SK-MEL-5 (cell line): ENCODE measurements around the gene MPG. TPM values are rescaled to one million over a fixed set of nuclear protein-coding genes. Genes with fewer than 3 reads are reported as not detected.
"Not testable (repeated sequence)": the region's sequence is repeated elsewhere in the genome, so short reads cannot be mapped to it uniquely, and the experiment has no call there.

Experiments used
- DNase-seq: peaks from one replicate; pipeline ENCODE4 v3.0.0-alpha.2; 2016; ENCODE audit warnings: low read depth, low spot score
- in situ Hi-C: cut with HindIII; loops from 2 replicates; pipeline ENCODE4 v1.10.0; 2016; ENCODE audit warnings: low sequenced_read_pairs, high pct_unique_total_duplicates, low pct_unique_long_range_greater_than_20kb
- small RNA-seq, 2 experiments: library from RNA; depleted of rRNA; stranded (forward); fragments of <200 nt; gene quantifications; one replicate each; pipeline ENCODE3, GENCODE V24; 2014
- total RNA-seq: library from RNA; depleted of rRNA; stranded (reverse); fragments of >200 nt; shearing (Covaris generic); gene quantifications from 2 replicates; pipeline ENCODE4 v1.2.3, GENCODE V29; 2014; rRNA removed

The MPG gene
- total RNA-seq, 1 experiment from 2014 or later: 70.9 TPM

GRCh38 chr16:119835-120491 lies 41.9 kb downstream of the MPG start:
- no peak for DNase-seq
- in situ Hi-C loops: no loop called here

GRCh38 chr16:120756-121155 lies 42.7 kb downstream of the MPG start:
- in situ Hi-C loops: no loop called here
- DNase-seq: no peak

DNA sequence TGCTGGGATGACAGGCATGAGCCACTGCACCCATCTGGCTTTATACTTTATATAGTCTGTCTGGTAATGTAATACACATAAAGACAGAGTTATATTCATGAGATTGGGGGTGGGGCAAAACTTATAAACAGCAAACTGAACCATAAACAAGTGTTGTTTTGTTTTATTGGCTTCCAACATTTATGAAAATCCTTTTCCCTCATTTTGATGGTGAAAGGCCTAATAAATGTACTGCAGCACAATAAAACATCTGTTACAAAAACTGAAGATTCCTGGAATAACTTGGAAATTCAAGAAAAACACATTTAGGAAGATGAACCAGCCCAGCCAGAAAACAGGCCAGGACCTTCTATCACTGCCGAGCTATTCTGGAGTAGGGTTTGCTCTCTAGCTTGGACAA lies 44.3 kb downstream of the MPG start:
- in situ Hi-C loops: no loop called here
- DNase-seq: no peak

- DNase-seq, in situ Hi-C loops: not testable (repeated sequence)
These were observed 45.7 kb downstream of the MPG start for GRCh38 chr16:123558-124350.

DNA sequence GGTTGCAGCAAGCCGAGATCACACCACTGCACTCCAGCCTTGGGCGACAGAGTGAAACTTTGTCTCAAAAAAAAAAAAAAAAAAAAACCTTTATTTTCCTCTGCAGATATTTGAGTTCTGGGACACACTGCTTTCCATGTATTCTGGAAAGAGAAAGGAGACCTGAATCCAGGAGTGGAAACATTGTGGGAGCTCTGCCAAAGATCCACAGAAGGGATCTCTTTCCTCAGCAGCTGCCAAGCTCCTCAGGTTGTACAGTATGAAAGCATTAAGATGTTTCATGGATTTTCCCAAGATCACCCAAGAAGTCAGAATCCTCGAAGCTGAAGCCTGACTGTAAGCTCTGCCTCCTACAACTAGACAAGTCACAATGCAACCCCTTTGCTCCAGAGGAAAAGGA lies 47.0 kb downstream of the MPG start:
- DNase-seq: no peak
- in situ Hi-C loops: no loop called here

DNA sequence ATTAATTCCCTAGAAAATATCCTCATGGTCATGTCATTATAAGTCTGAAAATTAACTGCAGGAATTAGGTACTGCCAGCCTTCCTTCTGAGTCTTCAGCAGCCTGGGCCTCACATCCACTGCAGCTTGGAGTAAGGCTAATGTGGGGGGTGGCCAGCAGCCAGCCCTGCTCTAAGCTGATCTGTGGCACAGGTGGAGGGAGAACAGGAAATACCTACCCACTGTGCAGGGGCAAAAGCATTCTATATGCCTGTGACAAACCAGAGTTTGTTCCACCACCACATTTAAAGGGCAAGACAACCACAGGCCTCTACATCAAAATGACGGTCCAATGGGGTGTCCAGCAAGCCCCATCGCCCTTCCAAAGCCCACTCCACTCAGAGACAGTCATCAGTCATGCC lies 51.0 kb downstream of the MPG start:
- in situ Hi-C loops: no loop called here
- DNase-seq: no peak

DNA sequence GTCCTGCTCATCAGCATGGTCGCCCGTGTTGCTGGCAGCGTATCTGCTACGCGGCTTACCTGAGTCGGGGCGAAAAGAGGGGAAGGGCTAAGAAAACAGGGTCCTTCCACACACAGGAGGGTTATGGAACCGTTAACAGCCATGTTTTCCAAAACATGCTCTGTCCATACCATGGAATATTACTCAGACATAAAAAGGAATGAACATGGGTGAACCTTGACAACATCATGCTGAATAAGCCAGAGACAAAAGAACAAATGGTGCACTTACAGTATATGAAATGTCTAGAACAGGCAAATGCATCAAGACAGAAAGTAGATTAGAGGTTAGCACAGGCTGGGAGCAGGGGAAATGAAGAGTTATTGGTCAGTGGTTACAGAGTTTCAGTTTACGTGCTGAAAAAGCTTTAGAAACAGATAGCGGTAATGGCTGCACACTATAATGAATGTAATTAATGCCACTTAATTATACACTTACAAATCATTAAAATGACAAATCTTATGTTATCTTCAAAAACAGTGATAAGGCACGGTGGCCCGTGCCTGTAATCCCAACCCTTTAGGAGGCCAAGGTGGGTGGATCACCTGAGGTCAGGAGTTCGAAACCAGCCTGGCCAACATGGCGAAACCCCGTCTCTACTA lies 52.6 kb downstream of the MPG start:
- in situ Hi-C loops: no loop called here

GRCh38 chr16:132120-132519 lies 54.1 kb downstream of the MPG start:
- DNase-seq: no peak
- in situ Hi-C loops: no loop called here

More for the DNA sequence above, 52.6 kb downstream of the MPG start:
- DNase-seq: no peak

DNA sequence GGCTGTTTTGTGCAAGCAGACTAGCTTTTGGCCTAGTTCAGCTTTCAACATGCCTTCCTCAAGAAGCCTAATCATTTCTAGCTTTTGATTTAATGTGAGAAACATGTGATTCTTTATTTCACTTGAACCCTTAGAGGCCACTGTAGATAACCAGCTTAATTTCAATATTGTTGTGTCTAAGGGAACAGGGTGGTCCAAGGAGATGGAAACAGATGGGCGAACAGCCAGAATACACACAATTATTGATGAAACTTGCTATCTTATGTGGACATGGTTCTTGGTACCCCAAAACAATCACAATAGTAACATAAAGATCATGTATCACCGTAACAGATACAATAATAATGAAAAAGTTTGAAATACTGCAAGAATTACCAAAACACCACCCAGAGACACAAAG lies 55.7 kb downstream of the MPG start:
- in situ Hi-C loops: no loop called here
- DNase-seq: no peak

Small RNA genes within 50 kb of the gene (small RNA-seq; reads per million reads assigned to genes)
- gene Z69720.2: 0 reads per million in 2 experiments

Other genes starting within 250 kb of the MPG start
- 5.3 and 7.0 TPM in 2 replicates for gene POLR3K, start 24.6 kb upstream of the MPG start, total RNA-seq
- 26.0 and 28.2 TPM in 2 replicates for gene SNRNP25, start 24.4 kb upstream of the MPG start, total RNA-seq
- 5.9 and 7.9 TPM in 2 replicates for gene RHBDF1, start 5.6 kb upstream of the MPG start, total RNA-seq
- 4.1 and 5.6 TPM in 2 replicates for gene NPRL3, start 60.4 kb downstream of the MPG start, total RNA-seq
- not detected in 2 replicates for gene HBZ, start 74.4 kb downstream of the MPG start, total RNA-seq
- not detected in 2 replicates for gene HBM, start 87.8 kb downstream of the MPG start, total RNA-seq
- not detected in 2 replicates for gene HBA2, start 94.7 kb downstream of the MPG start, total RNA-seq
- gene HBA1, start 98.5 kb downstream of the MPG start, total RNA-seq: not detected in 2 replicates
- 2.2 and 2.5 TPM in 2 replicates for gene HBQ1, start 102.2 kb downstream of the MPG start, total RNA-seq
- gene LUC7L, start 151.2 kb downstream of the MPG start, total RNA-seq: 28.2 and 31.4 TPM in 2 replicates
- gene FAM234A, start 156.6 kb downstream of the MPG start, total RNA-seq: 30.2 and 31.2 TPM in 2 replicates
- gene RGS11, start 197.7 kb downstream of the MPG start, total RNA-seq: 0.35 and 0.74 TPM in 2 replicates
- gene ARHGDIG, start 202.4 kb downstream of the MPG start, total RNA-seq: 3.5 and 4.1 TPM in 2 replicates
- 0.08 and 0.34 TPM in 2 replicates for gene PDIA2, start 204.9 kb downstream of the MPG start, total RNA-seq